MM.1S (cell line): ENCODE results near the gene ADAMTS15.

Experiments used
- DNase-seq: peaks from one replicate; pipeline ENCODE4 v3.0.0-alpha.2; 2015
- H2AFZ ChIP-seq: fragments of 300-600 bp; sonication (generic); 2 replicates; pipeline ENCODE4 v1.6.0; 2016; ENCODE audit warnings: antibody characterized with exemption, low read length
- H3F3A ChIP-seq: fragments of 300-600 bp; sonication (generic); 2 replicates; pipeline ENCODE4 v1.6.1; 2016; ENCODE audit warnings: mild to moderate bottlenecking, antibody characterized with exemption, low read length, moderate library complexity, mixed read lengths; ENCODE audit not compliant: insufficient read depth
- H3K27ac ChIP-seq: fragments of 300-600 bp; sonication (generic); 2 replicates; pipeline ENCODE4 v1.5.1; 2016; ENCODE audit warnings: mild to moderate bottlenecking, low read length
- H3K27me3 ChIP-seq: fragments of 300-600 bp; sonication (generic); replicated peaks from 2 replicates; pipeline ENCODE4 v1.6.0; 2016; ENCODE audit warnings: low read length; ENCODE audit not compliant: insufficient read depth
- H3K36me3 ChIP-seq: fragments of 300-600 bp; sonication (generic); replicated peaks from 2 replicates; pipeline ENCODE4 v1.6.1; 2016; ENCODE audit warnings: mild to moderate bottlenecking, low read length, mixed read lengths; ENCODE audit not compliant: insufficient read depth
- H3K4me1 ChIP-seq: fragments of 300-600 bp; sonication (generic); 2 replicates; pipeline ENCODE4 v1.6.1; 2016; ENCODE audit warnings: low read length, mixed read lengths
- H3K4me2 ChIP-seq: fragments of 300-600 bp; sonication (generic); 2 replicates; pipeline ENCODE4 v1.6.0; 2016; ENCODE audit warnings: low read depth, low read length
- H3K4me3 ChIP-seq: fragments of 300-600 bp; sonication (generic); 2 replicates; pipeline ENCODE4 v1.5.1; 2016; ENCODE audit warnings: low read length, mixed read lengths
- H3K79me2 ChIP-seq: fragments of 300-600 bp; sonication (generic); 2 replicates; pipeline ENCODE4 v1.6.1; 2016; ENCODE audit warnings: mixed run types, low read length, mixed read lengths
- H3K9ac ChIP-seq: fragments of 300-600 bp; sonication (generic); 2 replicates; pipeline ENCODE4 v1.6.1; 2016; ENCODE audit warnings: low read length, mixed read lengths
- H3K9me2 ChIP-seq: fragments of 300-600 bp; sonication (generic); replicated peaks from 2 replicates; pipeline ENCODE4 v1.6.1; 2016; ENCODE audit warnings: mild to moderate bottlenecking, low read length, mixed read lengths; ENCODE audit not compliant: insufficient read depth
- H3K9me3 ChIP-seq: fragments of 300-600 bp; sonication (generic); replicated peaks from 2 replicates; pipeline ENCODE4 v1.6.1; 2016; ENCODE audit warnings: mild to moderate bottlenecking, low read length, mixed read lengths; ENCODE audit not compliant: insufficient read depth
- H4K20me1 ChIP-seq: fragments of 300-600 bp; sonication (generic); 2 replicates; pipeline ENCODE4 v1.6.1; 2016; ENCODE audit warnings: mild to moderate bottlenecking, low read length, moderate library complexity, mixed read lengths; ENCODE audit not compliant: insufficient read depth
- CTCF ChIP-seq: fragments of 300-600 bp; sonication (generic); IDR thresholded peaks from 2 replicates; pipeline ENCODE4 v1.5.1; 2016; ENCODE audit warnings: antibody characterized with exemption, low read length, mixed read lengths
- EZH2 ChIP-seq: fragments of 300-600 bp; sonication (generic); optimal IDR thresholded peaks from 2 replicates; pipeline ENCODE3; 2017; ENCODE audit warnings: low read depth, mild to moderate bottlenecking, antibody characterized with exemption, low read length, mixed read lengths
- EZH2phosphoT487 ChIP-seq: fragments of 300-600 bp; sonication (generic); IDR thresholded peaks from 2 replicates; pipeline ENCODE4 v1.6.1; 2018; ENCODE audit warnings: antibody characterized with exemption, low read length

ADAMTS15 gene

GRCh38 chr11:130487924-130488815 lies 39.7 kb downstream of the ADAMTS15 start:
- Histone ChIP-seq H3K4me3 (no peak overlapping the region), H3K79me2 (no peaks in the 10 kb centered on the region), H3K27me3 (no peaks in the 10 kb centered on the region), H3K9me2 (no peaks in the 10 kb centered on the region), H3K9ac (no peak overlapping the region), H3K36me3 (no peaks in the 10 kb centered on the region), H4K20me1 (no peaks in the 10 kb centered on the region), H3K9me3 (no peaks in the 10 kb centered on the region), H3F3A (no peaks in the 10 kb centered on the region), H3K27ac (no peak overlapping the region), H3K4me1 (no peaks in the 10 kb centered on the region), H2AFZ (no peak overlapping the region), H3K4me2 (no peak overlapping the region)
- DNase-seq: no peak
- no peak for TF ChIP-seq EZH2
- TF ChIP-seq CTCF: no peak
- TF ChIP-seq EZH2phosphoT487: no peak

GRCh38 chr11:130488848-130489584 lies 40.6 kb downstream of the ADAMTS15 start:
- H3K9ac ChIP-seq: no peak overlapping the region
- H3K4me3 ChIP-seq: no peak overlapping the region
- H3K9me3 ChIP-seq: no peaks in the 10 kb centered on the region
- DNase-seq: no peak
- no peaks in the 10 kb centered on the region for H3K4me1 ChIP-seq
- H3K79me2 ChIP-seq: no peaks in the 10 kb centered on the region
- H3K27me3 ChIP-seq: no peaks in the 10 kb centered on the region
- H3K9me2 ChIP-seq: no peaks in the 10 kb centered on the region
- no peak for TF ChIP-seq CTCF
- TF ChIP-seq EZH2: no peak
- TF ChIP-seq EZH2phosphoT487: no peak
- no peak overlapping the region for H3K27ac ChIP-seq
- no peak overlapping the region for H3K4me2 ChIP-seq
- no peaks in the 10 kb centered on the region for H3K36me3 ChIP-seq
- H3F3A ChIP-seq: no peaks in the 10 kb centered on the region
- no peak overlapping the region for H2AFZ ChIP-seq
- no peaks in the 10 kb centered on the region for H4K20me1 ChIP-seq

- DNase-seq: no peak
- TF ChIP-seq EZH2phosphoT487 (no peak), EZH2 (no peak), CTCF (no peak)
These were observed 41.3 kb downstream of the ADAMTS15 start for GRCh38 chr11:130489716-130490115.

More at GRCh38 chr11:130489716-130490115, 41.3 kb downstream of the ADAMTS15 start:
- Histone ChIP-seq H3K27ac (no peak overlapping the region), H3K9me2 (no peaks in the 10 kb centered on the region), H2AFZ (no peak overlapping the region), H3K79me2 (no peaks in the 10 kb centered on the region), H4K20me1 (no peaks in the 10 kb centered on the region), H3F3A (no peaks in the 10 kb centered on the region), H3K4me3 (no peak overlapping the region), H3K9me3 (no peaks in the 10 kb centered on the region), H3K4me2 (no peak overlapping the region), H3K4me1 (no peaks in the 10 kb centered on the region), H3K36me3 (no peaks in the 10 kb centered on the region), H3K27me3 (no peaks in the 10 kb centered on the region), H3K9ac (no peak overlapping the region)
